Activated T-helper 1 cell treated with Interleukin-2 at 50 U/mL for 16 hours (primary cell): ENCODE data around the gene STARD5.

Source experiments
- DNase-seq: peaks from one replicate; pipeline ENCODE4 v3.0.0-alpha.2; 2020; ENCODE audit warnings: low read depth

STARD5 gene

DNA sequence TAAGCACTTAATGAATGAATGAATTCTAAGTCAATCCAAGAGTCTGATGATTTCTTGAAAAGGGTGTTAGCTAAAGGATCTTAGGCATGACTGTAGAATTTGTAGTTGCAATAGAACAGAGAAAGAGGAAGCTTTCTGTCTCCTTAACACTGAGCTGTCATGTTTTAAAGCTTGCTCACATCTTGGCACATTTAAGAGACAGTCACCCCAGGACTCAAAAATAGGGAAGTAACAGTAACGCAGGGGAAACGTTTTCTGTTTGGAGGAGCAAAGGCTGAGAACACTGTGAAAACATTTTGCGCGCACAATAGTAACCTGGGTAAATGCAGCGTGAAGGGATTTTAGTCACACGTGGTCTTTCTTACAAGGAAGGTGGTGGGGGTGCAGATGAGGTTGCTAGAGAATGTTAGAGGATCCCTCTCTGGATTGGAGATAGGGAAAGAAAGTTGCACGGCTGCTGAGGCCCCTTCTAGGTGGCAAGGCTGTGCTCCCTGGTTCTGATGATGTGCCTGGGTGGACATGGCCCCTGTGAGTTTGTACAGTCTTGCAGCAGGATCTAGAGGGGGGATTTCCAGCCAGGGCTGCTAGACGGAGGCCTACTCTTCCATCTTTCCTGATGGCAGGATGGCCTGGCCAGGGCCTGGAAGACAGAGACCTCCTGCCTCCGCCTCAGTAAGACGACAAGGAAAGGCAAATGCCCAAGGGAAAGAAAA lies 12.0 kb downstream of the STARD5 start:
- DNase-seq: no peak

DNA sequence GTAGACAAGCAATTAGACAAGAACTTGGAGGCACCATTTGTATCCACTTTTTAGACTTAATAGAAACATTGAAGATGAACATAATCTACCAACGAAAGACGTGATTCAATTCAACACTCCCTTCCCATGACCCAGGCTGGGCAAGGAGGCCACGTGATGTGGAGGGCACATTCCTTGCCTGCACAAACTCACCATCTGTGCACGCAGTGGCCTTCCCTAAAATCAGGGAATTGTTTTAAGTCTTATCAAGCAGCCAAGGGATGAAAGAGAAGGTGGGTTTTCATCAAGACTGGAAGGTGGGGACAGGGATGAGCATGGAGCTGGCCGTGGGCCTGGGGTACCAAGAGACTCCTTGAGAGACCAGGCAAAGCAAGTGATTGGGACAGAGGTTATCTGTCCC lies 13.5 kb downstream of the STARD5 start:
- DNase-seq: no peak

GRCh38 chr15:81309647-81310450 lies 14.1 kb downstream of the STARD5 start:
- no peak for DNase-seq

DNA sequence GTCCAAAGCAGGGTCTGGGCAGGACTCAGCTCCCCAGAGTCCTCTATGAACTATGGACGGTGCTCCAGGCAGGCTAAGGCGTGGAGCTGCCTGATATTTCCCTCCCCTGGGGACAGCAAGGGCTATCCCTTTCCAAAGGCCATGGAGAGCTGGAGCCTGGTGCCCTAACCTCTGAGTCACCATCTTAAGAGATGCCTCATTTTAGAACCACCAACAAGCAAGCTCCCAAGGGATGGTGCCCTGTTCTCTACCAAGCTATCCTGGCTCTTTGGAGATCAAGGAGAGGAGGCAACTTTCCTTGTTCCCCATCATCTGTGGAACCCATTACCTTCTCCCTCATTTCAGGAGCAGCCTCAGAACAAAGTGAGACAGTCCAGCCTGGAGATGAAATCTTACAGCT lies 15.7 kb downstream of the STARD5 start:
- no peak for DNase-seq

- no peak for DNase-seq
Measured at GRCh38 chr15:81304226-81304625, 19.7 kb downstream of the STARD5 start.

GRCh38 chr15:81303244-81304225 lies 20.4 kb downstream of the STARD5 start:
- DNase-seq: no peak

GRCh38 chr15:81302701-81303109 lies 21.2 kb downstream of the STARD5 start:
- no peak for DNase-seq

DNA sequence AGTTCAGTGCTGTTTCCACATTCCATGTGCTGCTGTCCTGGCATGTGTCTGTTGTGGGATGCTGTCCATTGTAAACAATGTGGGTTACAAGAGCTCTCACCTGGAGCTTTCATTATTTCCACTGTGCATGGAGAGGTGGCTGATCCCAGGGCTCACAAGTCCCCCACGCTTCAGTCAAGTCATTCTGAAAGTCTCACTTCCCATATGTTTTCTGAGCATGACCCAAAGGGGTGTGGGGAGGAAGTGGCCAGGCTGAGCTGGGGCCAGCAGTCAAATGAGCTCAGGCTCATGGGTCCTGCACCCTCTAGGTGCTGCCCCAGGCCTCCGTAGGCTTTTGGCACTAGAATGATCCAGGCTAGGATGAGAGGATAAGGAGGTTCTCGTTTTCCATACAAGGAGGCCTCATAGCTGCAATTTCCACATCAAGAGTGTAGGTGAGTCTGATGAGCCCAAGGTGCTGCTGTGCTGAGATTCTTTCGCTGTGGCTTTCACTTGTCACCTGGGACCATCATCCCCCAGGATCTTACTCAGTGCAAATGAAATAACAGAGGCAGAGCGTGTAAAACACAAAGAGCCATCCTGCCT lies 22.0 kb downstream of the STARD5 start:
- no peak for DNase-seq

DNA sequence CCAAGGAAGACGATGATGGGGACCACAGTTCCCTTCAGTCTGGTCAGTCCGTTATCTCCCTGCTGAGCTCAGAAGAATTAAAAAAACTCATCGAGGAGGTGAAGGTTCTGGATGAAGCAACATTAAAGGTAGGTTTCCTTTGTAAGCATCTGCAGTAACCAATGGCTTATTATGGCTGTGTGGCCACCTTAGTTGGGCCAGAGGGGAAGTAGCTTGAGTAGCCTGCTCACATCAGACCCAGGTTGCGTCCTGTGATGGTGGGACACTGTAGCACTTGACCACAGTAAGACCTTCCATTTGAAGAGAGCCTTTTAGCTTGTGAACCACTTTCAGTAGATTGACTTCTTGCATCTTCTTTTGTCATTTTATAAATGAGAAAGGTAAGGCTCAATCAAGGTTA lies 22.6 kb downstream of the STARD5 start:
- DNase-seq: no peak

DNA sequence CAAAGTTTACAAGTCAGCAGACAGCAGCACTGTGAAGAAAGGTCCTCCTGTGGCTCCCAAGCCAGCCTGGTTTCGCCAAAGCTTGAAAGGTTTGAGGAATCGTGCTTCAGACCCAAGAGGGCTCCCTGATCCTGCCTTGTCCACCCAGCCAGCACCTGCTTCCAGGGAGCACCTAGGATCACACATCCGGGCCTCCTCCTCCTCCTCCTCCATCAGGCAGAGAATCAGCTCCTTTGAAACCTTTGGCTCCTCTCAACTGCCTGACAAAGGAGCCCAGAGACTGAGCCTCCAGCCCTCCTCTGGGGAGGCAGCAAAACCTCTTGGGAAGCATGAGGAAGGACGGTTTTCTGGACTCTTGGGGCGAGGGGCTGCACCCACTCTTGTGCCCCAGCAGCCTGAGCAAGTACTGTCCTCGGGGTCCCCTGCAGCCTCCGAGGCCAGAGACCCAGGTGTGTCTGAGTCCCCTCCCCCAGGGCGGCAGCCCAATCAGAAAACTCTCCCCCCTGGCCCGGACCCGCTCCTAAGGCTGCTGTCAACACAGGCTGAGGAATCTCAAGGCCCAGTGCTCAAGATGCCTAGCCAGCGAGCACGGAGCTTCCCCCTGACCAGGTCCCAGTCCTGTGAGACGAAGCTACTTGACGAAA lies 24.2 kb downstream of the STARD5 start:
- no peak for DNase-seq

DNA sequence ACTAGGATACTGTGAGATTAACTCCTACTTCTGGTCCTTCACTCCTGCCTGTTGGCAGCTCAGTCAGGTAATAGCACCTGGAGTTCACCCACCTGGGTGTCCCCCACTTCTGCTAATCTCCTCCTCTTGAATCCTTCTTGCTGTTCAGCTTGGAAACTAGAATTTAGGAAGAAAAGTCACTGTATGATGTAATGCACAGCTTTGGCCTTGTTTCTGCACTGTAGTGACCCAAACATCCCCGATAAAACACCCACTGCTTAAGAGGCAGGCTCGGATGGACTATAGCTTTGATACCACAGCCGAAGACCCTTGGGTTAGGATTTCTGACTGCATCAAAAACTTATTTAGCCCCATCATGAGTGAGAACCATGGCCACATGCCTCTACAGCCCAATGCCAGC lies 24.8 kb downstream of the STARD5 start:
- DNase-seq: no peak

GRCh38 chr15:81298611-81299010 lies 25.3 kb downstream of the STARD5 start:
- no peak for DNase-seq

DNA sequence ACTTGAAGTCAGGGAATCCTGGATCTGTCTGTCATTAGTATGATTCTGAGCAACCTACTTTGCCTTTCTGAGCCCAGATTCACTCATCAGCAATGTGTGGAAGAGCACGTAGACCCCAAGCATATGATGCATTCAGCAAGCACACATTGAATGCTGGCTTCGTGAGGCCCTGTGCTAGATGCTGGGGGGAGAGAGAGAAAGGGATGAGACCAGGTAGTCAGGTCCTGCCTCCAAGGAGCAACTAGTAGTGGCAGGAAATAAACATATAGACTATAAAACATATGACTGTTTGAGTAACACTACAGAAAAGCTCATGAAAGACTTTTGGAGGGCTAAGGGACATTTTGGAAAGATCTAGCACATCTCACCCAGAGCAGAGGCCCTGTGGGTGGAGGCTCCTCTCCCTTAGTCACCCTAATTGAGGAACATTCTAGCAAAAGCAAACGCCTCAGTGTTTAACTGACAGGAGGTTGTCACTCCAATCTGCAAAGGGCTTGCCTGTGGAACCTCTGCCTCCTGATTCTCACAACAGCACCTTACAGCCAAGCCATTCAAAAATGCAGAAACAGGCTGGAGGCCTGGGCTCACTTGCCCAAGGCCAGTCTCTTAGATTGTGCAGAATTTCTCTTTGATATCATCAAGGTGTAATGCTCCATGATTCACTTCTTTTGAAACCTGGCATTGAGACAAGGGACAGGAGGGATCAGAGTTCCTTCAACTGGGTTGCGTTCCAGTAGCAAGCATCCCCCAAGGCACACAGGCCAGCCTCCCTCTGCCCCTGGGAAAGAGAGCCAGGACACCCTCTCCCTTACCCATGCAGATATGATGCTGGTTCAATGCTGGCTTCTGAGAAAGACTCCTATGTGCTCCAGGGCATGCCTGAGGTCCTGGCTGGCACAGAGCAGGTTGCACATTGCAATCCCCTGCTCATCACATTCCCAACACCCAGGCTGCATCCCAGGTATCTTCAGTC lies 26.1 kb downstream of the STARD5 start:
- DNase-seq: no peak

- DNase-seq: no peak
Measured at GRCh38 chr15:81297147-81297572, 26.8 kb downstream of the STARD5 start.

DNA sequence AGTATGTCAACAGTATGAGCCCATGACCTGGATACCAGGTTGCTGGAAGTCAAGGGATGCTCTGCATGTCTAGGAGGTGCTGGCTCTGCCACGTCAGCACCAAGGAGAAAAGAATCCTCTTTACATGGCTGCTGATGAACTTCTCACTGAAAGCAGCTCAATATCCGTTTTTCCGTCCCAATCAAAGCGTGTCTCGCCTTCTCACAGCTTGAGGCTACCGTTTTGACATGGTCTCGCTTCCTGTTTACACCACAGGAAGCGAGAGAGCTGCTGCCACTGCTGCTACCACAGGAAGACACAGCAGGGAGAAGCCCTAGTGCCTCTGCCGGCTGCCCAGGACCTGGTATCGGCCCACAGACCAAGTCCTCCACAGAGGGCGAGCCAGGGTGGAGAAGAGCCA lies 27.3 kb downstream of the STARD5 start:
- DNase-seq: peak; percentile 68

GRCh38 chr15:81296186-81296585 lies 27.8 kb downstream of the STARD5 start:
- no peak for DNase-seq

DNA sequence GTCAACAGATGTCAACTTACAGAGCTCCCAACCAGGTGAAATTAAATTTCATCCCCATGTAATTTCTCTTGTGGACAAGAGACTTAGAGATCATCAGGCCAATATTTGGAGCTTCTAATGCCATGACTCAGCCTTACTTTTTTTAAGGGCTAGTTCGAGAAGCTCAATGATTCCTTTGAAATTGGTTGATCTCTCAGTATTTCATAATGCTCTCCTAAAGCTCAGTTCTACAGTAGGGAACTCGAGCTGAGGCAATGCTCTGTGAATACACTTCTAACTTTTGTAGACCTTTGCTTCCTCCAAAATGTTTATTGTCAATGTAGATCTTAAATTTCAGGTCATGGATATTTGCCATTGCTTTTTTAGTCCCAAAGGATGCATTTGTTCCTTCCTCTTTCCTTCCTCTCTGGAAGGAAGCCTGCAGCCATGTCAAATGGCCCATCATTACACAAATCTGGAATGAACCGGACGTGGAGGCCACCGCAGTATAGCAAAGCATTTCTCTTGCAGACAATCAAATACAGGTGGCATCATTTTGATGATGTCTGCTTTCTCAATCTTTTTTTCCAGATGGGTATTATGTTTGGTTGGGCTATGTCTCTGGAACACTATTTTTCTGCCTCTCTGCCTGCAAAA lies 28.3 kb downstream of the STARD5 start:
- no peak for DNase-seq

DNA sequence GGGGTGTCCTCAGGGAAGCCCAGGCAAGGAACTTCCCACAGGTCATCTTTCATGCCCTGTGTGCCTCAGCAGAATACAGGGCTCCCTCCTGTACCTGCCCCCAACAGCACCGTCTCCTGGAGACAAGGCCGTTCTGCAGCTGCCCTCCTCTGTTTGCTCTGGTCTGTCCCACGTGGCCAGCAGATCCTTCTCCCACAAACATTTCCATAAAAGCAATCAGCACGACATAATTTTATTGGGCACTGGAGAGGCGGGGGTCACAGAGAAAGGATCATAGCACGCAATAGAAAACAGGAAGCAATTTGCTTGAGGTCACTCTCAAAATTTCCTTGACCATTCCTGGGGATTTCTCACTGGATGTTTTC lies 29.4 kb downstream of the STARD5 start:
- no peak for DNase-seq

GRCh38 chr15:81293728-81294515 lies 30.0 kb downstream of the STARD5 start:
- peak; percentile 50 for DNase-seq
